GM19043 (cell line): Measurements from ENCODE around the gene DNAH8.
"Not testable (repeated sequence)": the region's sequence is repeated elsewhere in the genome, so short reads cannot be mapped to it uniquely, and the experiment has no call there.

Experiments
- ATAC-seq: cut with Tn5 transposase; IDR thresholded peaks from one replicate; pipeline ENCODE4 v1.9.1; 2021; ENCODE audit warnings: low read depth; ENCODE audit not compliant: unreplicated experiment

The DNAH8 gene

GRCh38 chr6:38697846-38698245 lies 17.3 kb upstream of the DNAH8 start:
- ATAC-seq: no peak

- ATAC-seq: not testable (repeated sequence)
These were observed 15.4 kb upstream of the DNAH8 start for GRCh38 chr6:38699702-38700101.

GRCh38 chr6:38701551-38701950 lies 13.6 kb upstream of the DNAH8 start:
- no peak for ATAC-seq

GRCh38 chr6:38702558-38703397 lies 12.3 kb upstream of the DNAH8 start, which contains the start of gene GLO1:
Gene GLO1, minus strand, starts transcription at chr6:38703145. Its CDS starts 91 bp downstream, at chr6:38703054.
- peak; percentile 99 for ATAC-seq

GRCh38 chr6:38703949-38704590 lies 11.0 kb upstream of the DNAH8 start:
- no peak for ATAC-seq

- no peak for ATAC-seq
These were observed 9.2 kb upstream of the DNAH8 start for GRCh38 chr6:38705924-38706323.

DNA sequence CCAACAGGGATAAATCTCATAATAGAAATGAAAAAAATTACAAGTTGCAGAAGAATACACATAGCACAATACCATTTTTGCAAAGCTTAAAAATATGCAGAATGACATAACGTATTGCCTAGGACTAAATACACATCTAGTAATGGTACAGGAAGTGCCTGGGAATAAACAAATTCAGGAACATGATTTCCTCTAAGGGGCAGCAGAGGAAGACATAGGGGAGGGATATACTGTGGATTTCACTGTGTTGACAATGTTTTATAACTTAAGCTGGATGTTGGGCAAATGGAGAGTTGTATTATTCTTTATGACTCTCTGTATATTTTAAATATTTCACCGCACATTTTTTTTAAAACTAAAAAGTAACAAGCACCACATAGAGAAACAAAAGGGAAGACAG lies 6.6 kb upstream of the DNAH8 start:
- ATAC-seq: no peak

- ATAC-seq: no peak
These were observed 1.3 kb upstream of the DNAH8 start for GRCh38 chr6:38713812-38714211.

GRCh38 chr6:38714239-38715015 lies 684 bp upstream of the DNAH8 start:
- no peak for ATAC-seq

- no peak for ATAC-seq
These were observed 1.7 kb downstream of the DNAH8 start for GRCh38 chr6:38716825-38717224.

DNA sequence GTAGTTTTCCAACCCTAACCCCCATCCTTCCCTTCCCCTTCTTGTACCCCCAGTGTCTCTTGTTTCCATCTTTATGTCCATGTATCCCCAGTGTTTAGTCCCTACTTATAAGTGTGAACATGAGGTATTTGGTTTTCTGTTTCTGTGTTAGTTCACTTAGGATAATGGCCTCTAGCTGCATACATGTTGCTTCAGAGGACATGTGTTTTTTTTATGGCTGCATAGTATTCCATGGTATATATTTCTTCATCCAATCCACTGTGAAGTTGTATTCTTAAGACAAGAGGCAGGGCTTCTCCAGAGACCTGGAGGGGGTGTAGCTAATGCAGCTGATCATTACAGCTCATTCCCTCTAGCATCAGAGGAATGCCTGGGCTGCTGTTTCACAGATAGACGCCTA lies 4.2 kb downstream of the DNAH8 start:
- no peak for ATAC-seq

GRCh38 chr6:38720295-38720694 lies 5.2 kb downstream of the DNAH8 start:
- ATAC-seq: no peak

DNA sequence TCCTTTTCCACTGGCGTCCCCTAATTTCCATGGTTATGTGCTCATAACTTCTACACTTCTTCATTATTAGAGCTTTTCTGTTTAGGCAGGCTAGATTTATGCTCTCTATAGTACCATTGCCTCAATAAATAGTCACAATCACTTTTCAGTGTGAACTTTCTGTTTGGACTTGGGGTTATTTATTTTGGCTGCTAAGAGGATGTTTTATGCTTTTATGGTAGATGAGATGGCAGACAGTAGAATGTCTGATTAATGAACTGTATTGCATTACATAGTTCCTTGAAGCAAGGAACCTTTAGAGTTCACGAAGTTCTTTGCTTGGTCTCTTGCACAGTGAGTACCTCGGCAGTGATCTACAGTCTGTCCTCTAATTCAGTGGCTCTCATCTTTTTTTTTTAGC lies 6.9 kb downstream of the DNAH8 start:
- no peak for ATAC-seq

GRCh38 chr6:38722727-38723334 lies 7.7 kb downstream of the DNAH8 start:
- ATAC-seq: no peak

GRCh38 chr6:38723783-38724182 lies 8.7 kb downstream of the DNAH8 start:
- no peak for ATAC-seq

GRCh38 chr6:38724343-38724742 lies 9.2 kb downstream of the DNAH8 start:
- ATAC-seq: no peak

- ATAC-seq: peak; percentile 63
These were observed 10.5 kb downstream of the DNAH8 start for GRCh38 chr6:38725414-38726183.

GRCh38 chr6:38728203-38728602 lies 13.1 kb downstream of the DNAH8 start:
- no peak for ATAC-seq

DNA sequence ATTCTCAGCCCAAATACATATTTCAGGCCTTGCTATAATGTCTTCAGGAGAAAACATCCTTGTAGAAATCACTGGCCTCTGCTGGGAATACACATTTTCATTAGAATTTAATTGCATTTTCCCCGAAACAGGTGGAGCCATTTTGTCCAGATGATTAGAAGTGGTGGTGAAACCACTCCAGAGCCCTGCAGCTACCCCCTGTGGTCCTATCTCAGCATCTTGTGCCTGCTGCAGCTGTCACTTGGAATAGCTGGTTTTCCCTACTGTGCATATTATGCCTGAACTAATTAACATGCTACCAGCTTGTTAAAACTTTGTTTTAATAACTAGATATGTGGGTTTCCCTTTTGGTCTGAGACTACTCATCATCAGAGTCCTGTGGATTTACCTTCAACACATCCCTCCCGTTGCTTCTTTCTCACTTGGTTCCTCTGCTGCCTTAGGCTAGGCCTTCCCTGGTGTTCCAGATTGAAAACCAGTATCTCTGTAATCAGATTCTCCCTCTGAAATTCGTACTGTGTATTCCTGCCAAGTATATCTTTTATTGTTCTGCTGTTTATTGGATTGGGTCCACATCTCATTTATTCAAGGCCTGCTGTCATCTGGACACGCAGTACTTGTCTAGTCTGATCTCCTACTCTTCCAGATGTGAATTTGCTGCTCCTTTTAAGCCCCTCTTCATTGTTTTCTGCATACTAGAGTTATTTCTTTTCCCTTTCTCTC lies 15.2 kb downstream of the DNAH8 start:
- ATAC-seq: no peak
